ENCODE measurements around the gene TNFSF8. TPM values are rescaled to one million over a fixed set of nuclear protein-coding genes. Genes with fewer than 3 reads are reported as not detected.

TNFSF8 gene
- total RNA-seq, 1 experiment from 2014 or later = 0.20 TPM

DNA sequence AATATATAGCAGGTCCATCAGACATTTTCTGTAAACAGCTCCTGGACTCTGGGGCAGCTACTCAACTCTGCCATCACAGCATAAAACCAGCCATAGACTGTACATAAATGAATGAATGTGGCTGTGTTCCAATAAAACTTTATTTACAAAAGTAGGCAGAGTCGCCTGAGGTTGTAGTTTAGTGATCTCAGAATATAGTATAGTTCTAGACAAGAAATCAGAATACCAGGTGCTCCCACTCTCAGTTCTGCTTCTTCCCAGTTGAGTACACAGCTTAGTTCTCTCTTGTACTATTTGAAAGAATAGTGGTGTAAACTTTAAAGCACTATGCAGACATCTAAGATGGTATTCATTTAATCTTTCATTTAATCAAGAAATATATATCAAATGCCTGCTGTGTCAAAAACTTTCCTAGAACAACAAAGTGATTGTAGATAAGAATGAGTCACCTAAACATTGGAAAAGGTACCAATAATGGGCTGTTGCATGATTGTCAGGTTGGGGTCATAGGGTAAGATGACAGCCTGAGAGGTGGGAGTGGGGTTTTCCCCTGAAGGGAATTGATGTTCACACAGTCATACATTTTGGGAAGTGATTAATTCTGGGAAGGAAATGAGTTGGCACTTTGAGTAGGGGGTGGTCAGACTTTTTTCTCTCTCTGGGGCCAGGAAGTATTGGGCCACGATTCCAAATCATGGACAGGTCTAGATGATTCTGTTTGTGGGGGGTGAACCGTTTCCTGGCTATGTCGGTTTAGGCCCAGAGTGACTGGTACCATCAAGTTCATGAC, 37.0 kb downstream of the TNFSF8 start:
- CTCF ChIA-PET = no interaction called here
- Mint-ChIP-seq H3K27me3 (ENCODE audit: insufficient read depth, unreplicated experiment) (no peaks in the 10 kb centered on the region), H3K36me3 (ENCODE audit: insufficient read depth, unreplicated experiment) (no peaks in the 10 kb centered on the region), H3K27ac (ENCODE audit: unreplicated experiment) (no peak overlapping the region), H3K4me3 (ENCODE audit: unreplicated experiment) (no peak overlapping the region), H3K9me3 (ENCODE audit: unreplicated experiment) (no peaks in the 10 kb centered on the region), H3K4me1 (ENCODE audit: low read depth, unreplicated experiment) (peaks cover 19% of the 10 kb centered on the region)
- TF ChIP-seq, protein P1, sequence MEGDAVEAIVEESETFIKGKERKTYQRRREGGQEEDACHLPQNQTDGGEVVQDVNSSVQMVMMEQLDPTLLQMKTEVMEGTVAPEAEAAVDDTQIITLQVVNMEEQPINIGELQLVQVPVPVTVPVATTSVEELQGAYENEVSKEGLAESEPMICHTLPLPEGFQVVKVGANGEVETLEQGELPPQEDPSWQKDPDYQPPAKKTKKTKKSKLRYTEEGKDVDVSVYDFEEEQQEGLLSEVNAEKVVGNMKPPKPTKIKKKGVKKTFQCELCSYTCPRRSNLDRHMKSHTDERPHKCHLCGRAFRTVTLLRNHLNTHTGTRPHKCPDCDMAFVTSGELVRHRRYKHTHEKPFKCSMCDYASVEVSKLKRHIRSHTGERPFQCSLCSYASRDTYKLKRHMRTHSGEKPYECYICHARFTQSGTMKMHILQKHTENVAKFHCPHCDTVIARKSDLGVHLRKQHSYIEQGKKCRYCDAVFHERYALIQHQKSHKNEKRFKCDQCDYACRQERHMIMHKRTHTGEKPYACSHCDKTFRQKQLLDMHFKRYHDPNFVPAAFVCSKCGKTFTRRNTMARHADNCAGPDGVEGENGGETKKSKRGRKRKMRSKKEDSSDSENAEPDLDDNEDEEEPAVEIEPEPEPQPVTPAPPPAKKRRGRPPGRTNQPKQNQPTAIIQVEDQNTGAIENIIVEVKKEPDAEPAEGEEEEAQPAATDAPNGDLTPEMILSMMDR (IDR thresholded peaks at IDR 0.05; ENCODE audit: insufficient read depth in 1 of 2, low read depth in 1 of 2, low read length in 1 of 2, severe bottlenecking in 1 of 2, unreplicated experiment in 1 of 2) = no peak
- Histone ChIP-seq H3K36me3 (ENCODE audit: control insufficient read depth, insufficient read depth, low read length) (no peaks in the 10 kb centered on the region), H3K9me3 (no peaks in the 10 kb centered on the region), H3K4me3 (ENCODE audit: low read depth, low read length) (no peak overlapping the region), H3K27me3 (replicated peaks; ENCODE audit: control insufficient read depth, insufficient read depth, low read length) (no peaks in the 10 kb centered on the region), H3K4me1 (peaks cover 12% of the 10 kb centered on the region; the same call in 1 of the 2 replicates)
- DNase-seq = no peak
- POLR2A ChIA-PET = no interaction called here
- no TSS peak for BruUV-seq (replicated peaks)
- intact Hi-C loops (cut with micrococcal nuclease; ENCODE audit: unreplicated experiment) = loop anchor here (2.0 kb wide), 1 partner anchor 15 kb away; no protein-coding TSS in a partner anchor

GRCh38 chr9:114889802-114890224, 40.6 kb downstream of the TNFSF8 start:
- Mint-ChIP-seq H3K4me1 (ENCODE audit: low read depth, unreplicated experiment) (peaks cover 20% of the 10 kb centered on the region), H3K4me3 (ENCODE audit: unreplicated experiment) (no peak overlapping the region), H3K27ac (ENCODE audit: unreplicated experiment) (no peak overlapping the region), H3K27me3 (ENCODE audit: insufficient read depth, unreplicated experiment) (no peaks in the 10 kb centered on the region), H3K9me3 (ENCODE audit: unreplicated experiment) (no peaks in the 10 kb centered on the region), H3K36me3 (ENCODE audit: insufficient read depth, unreplicated experiment) (no peaks in the 10 kb centered on the region)
- Histone ChIP-seq H3K4me3 (ENCODE audit: low read depth, low read length) (no peak overlapping the region), H3K36me3 (ENCODE audit: control insufficient read depth, insufficient read depth, low read length) (no peaks in the 10 kb centered on the region), H3K9me3 (no peaks in the 10 kb centered on the region; the same call in 1 of the 2 replicates), H3K27me3 (replicated peaks; ENCODE audit: control insufficient read depth, insufficient read depth, low read length) (no peaks in the 10 kb centered on the region), H3K4me1 (peaks cover 18% of the 10 kb centered on the region)
- intact Hi-C loops (cut with micrococcal nuclease; ENCODE audit: unreplicated experiment) = no loop called here
- no peak for DNase-seq
- ChIA-PET CTCF (interaction anchor here (1.0 kb wide), 1 partner anchor 17 kb away, joined by 4 read pairs; no protein-coding TSS in a partner anchor), POLR2A (no interaction called here)
- TF ChIP-seq, protein P1 (IDR thresholded peaks at IDR 0.05; ENCODE audit: insufficient read depth in 1 of 2, low read depth in 1 of 2, low read length in 1 of 2, severe bottlenecking in 1 of 2, unreplicated experiment in 1 of 2) = no peak
- BruUV-seq (replicated peaks) = no TSS peak

DNA sequence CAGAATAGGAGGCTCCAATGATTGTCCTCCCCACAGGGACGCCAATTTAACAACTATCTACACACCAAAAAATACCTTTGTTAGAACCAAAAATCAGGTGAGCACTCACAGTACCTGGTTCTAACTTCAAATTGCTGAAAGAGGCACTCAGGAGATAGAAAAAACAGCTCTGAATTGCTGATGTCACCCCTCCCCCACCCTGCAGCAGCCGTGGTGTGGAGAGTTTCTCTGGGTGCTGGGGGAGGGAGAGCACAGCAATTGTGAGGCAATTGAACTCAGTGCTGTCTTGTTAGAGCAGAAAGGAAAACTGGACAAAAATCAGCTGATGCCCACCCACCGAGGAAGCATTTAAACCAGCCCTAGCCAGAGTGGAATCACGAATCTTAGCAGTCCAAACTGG, 41.8 kb downstream of the TNFSF8 start:
- no peaks in the 10 kb centered on the region for H3K9me3 Mint-ChIP-seq (ENCODE audit: unreplicated experiment)
- Histone ChIP-seq H3K4me3 (ENCODE audit: low read depth, low read length) (no peak overlapping the region), H3K9me3 (no peaks in the 10 kb centered on the region; the same call in 1 of the 2 replicates), H3K27me3 (replicated peaks; ENCODE audit: control insufficient read depth, insufficient read depth, low read length) (no peaks in the 10 kb centered on the region), H3K36me3 (ENCODE audit: control insufficient read depth, insufficient read depth, low read length) (no peaks in the 10 kb centered on the region), H3K4me1 (peaks cover 20% of the 10 kb centered on the region)
- no peaks in the 10 kb centered on the region for H3K36me3 Mint-ChIP-seq (ENCODE audit: insufficient read depth, unreplicated experiment)
- BruUV-seq (replicated peaks) = no TSS peak
- no peak for DNase-seq
- intact Hi-C loops (cut with micrococcal nuclease; ENCODE audit: unreplicated experiment) = no loop called here
- H3K27me3 Mint-ChIP-seq (ENCODE audit: insufficient read depth, unreplicated experiment) = no peaks in the 10 kb centered on the region
- H3K4me1 Mint-ChIP-seq (ENCODE audit: low read depth, unreplicated experiment) = peaks cover 13% of the 10 kb centered on the region
- TF ChIP-seq, protein P1 (IDR thresholded peaks at IDR 0.05; ENCODE audit: insufficient read depth in 1 of 2, low read depth in 1 of 2, low read length in 1 of 2, severe bottlenecking in 1 of 2, unreplicated experiment in 1 of 2) = no peak
- no peak overlapping the region for H3K4me3 Mint-ChIP-seq (ENCODE audit: unreplicated experiment)
- POLR2A ChIA-PET = no interaction called here
- CTCF ChIA-PET = interaction anchor here (0.6 kb wide), 1 partner anchor 18 kb away, joined by 3 read pairs; no protein-coding TSS in a partner anchor
- H3K27ac Mint-ChIP-seq (ENCODE audit: unreplicated experiment) = no peak overlapping the region

Measured in Caco-2 (cell line).